Endothelial cell of umbilical vein (primary cell): ENCODE measurements around the gene RNF138.

Experiments used
- CTCF ChIP-seq, 2 donors: IDR thresholded peaks; 1 replicate in 1 of 2; 2 replicates in 1 of 2; pipeline ENCODE4 v1.5.1; 2011; ENCODE audit warnings: low read length in 2 of 2, mild to moderate bottlenecking in 2 of 2, moderate library complexity in 2 of 2, control low read depth in 1 of 2, inconsistent platforms in 1 of 2, low read depth in 1 of 2; ENCODE audit not compliant: insufficient read depth in 1 of 2; ENCODE audit errors: extremely low read depth in 1 of 2
- EZH2 ChIP-seq: IDR thresholded peaks from 2 replicates; pipeline ENCODE4 v1.6.1; 2012; ENCODE audit warnings: borderline replicate concordance, low read depth, mild to moderate bottlenecking, moderate library complexity, low read length, inconsistent platforms; ENCODE audit not compliant: severe bottlenecking
- FOS ChIP-seq: IDR thresholded peaks from 2 replicates; pipeline ENCODE4 v1.6.1; 2011; ENCODE audit warnings: mild to moderate bottlenecking, low read length, moderate library complexity, borderline replicate concordance; ENCODE audit not compliant: insufficient read depth
- JUN ChIP-seq: IDR thresholded peaks from 2 replicates; pipeline ENCODE4 v1.6.1; 2011; ENCODE audit warnings: borderline replicate concordance, low read depth; ENCODE audit not compliant: insufficient read length, insufficient read depth
- MYC ChIP-seq: IDR thresholded peaks from one replicate; pipeline ENCODE4 v1.6.1; 2011; ENCODE audit warnings: mild to moderate bottlenecking, low read depth, low read length
- POLR2A ChIP-seq: IDR thresholded peaks from 2 replicates; pipeline ENCODE4 v1.6.1; 2012; ENCODE audit warnings: low read depth, mild to moderate bottlenecking, control low read depth, low read length
- POLR2AphosphoS5 ChIP-seq: IDR thresholded peaks from 2 replicates; pipeline ENCODE4 v1.6.1; 2012; ENCODE audit warnings: low read depth, mild to moderate bottlenecking, control low read depth, low read length, moderate library complexity; ENCODE audit not compliant: insufficient read depth
- TF ChIP-seq, protein P1 (sequence below): IDR thresholded peaks from 2 replicates; pipeline ENCODE4 v1.6.1; 2011; ENCODE audit not compliant: insufficient read depth, insufficient read length

DNA sequence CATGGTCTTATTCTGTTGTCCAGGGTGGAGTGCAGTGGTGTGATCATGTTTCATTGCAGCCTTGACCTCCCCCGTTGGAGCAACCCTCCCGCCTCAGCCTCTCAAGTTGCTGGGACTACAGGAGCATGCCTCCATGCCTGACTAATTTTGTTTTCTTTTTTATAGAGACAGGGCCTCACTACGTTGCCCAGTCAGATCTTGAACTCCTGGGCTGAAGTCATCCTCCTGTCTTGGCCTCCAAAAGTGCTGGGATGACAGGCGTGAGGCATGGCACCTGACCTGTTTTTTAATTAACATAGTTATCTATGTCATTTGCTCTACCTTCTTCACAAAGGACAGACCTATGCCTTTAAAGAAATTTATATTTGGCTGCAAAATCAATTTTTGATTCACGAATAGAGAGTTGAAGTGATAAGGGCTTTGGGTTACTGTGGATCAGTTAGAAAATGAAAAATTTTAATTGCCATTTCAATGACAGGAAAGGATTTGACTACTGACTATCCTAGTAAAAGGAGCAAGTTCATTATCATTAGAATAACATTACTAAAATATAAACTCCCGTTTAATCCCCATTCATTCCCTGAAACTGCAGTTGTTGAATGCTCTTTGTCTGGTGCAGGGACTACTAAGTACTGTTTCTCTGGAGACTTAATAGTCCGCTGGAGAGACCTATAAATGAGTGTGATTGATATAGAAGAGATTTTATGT is 3.7 kb downstream of the RNF138 start:
- TF ChIP-seq, protein P1, sequence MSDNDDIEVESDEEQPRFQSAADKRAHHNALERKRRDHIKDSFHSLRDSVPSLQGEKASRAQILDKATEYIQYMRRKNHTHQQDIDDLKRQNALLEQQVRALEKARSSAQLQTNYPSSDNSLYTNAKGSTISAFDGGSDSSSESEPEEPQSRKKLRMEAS, result no peak
- no peak for TF ChIP-seq CTCF (IDR thresholded peaks at IDR 0.05; ENCODE audit: extremely low read depth in 1 of 2, insufficient read depth in 1 of 2, low read depth in 1 of 2, low read length in 2 of 2)
- no peak for TF ChIP-seq MYC
- TF ChIP-seq EZH2, result no peak
- TF ChIP-seq POLR2AphosphoS5, result no peak
- TF ChIP-seq JUN, result no peak
- TF ChIP-seq POLR2A, result no peak
- TF ChIP-seq FOS, result no peak
